H9 (cell line): ENCODE data around the gene ZNF280C. TPM values are rescaled to one million over a fixed set of nuclear protein-coding genes. Genes with fewer than 3 reads are reported as not detected.

Experiments used
- DNase-seq: peaks from one replicate; pipeline ENCODE4 v3.0.0-alpha.2; 2017
- H2AFZ ChIP-seq: one replicate; pipeline ENCODE4 v1.6.1; 2013; ENCODE audit warnings: mild to moderate bottlenecking, low read length, control low read depth, moderate library complexity
- H2AK5ac ChIP-seq: 2 replicates; pipeline ENCODE4 v1.6.1; 2013; ENCODE audit warnings: low read length, control low read depth, mixed read lengths; ENCODE audit not compliant: insufficient read length
- H2BK120ac ChIP-seq: one replicate; pipeline ENCODE4 v1.6.1; 2013; ENCODE audit warnings: low read depth, mild to moderate bottlenecking, low read length, control low read depth, inconsistent platforms; ENCODE audit not compliant: poor library complexity, severe bottlenecking
- H2BK12ac ChIP-seq: 2 replicates; pipeline ENCODE4 v1.6.1; 2013; ENCODE audit warnings: low read length, control low read depth, mixed read lengths, low read depth; ENCODE audit not compliant: insufficient read length
- H2BK15ac ChIP-seq: 2 replicates; pipeline ENCODE4 v1.6.1; 2013; ENCODE audit warnings: low read depth, low read length, control low read depth
- H2BK20ac ChIP-seq: one replicate; pipeline ENCODE4 v1.6.1; 2013; ENCODE audit warnings: low read depth, mild to moderate bottlenecking, low read length, control low read depth, inconsistent platforms; ENCODE audit not compliant: poor library complexity, severe bottlenecking
- H2BK5ac ChIP-seq: 2 replicates; pipeline ENCODE4 v1.6.1; 2013; ENCODE audit warnings: low read length, control low read depth, mixed read lengths; ENCODE audit not compliant: insufficient read length
- H3K14ac ChIP-seq: 2 replicates; pipeline ENCODE4 v1.6.1; 2013; ENCODE audit warnings: low read length, control low read depth; ENCODE audit not compliant: insufficient read depth
- H3K18ac ChIP-seq: 2 replicates; pipeline ENCODE4 v1.6.1; 2013; ENCODE audit warnings: low read depth, mild to moderate bottlenecking, mixed read lengths, low read length, control low read depth; ENCODE audit not compliant: insufficient read length
- H3K23ac ChIP-seq: 2 replicates; pipeline ENCODE4 v1.6.1; 2013; ENCODE audit warnings: low read length, control low read depth, mixed read lengths, low read depth; ENCODE audit not compliant: insufficient read length
- H3K23me2 ChIP-seq: 2 replicates; pipeline ENCODE4 v1.6.1; 2013; ENCODE audit warnings: low read depth, mild to moderate bottlenecking, mixed read lengths, low read length, control low read depth; ENCODE audit not compliant: insufficient read length, poor library complexity, severe bottlenecking
- H3K27ac ChIP-seq: 2 replicates; pipeline ENCODE4 v1.5.1; 2013; ENCODE audit warnings: low read length, control low read depth, mixed read lengths, low read depth; ENCODE audit not compliant: insufficient read length
- H3K27me3 ChIP-seq: 2 replicates; pipeline ENCODE4 v1.6.1; 2013; ENCODE audit warnings: low read length, control low read depth, inconsistent platforms; ENCODE audit not compliant: insufficient read depth
- H3K4ac ChIP-seq: 2 replicates; pipeline ENCODE4 v1.6.1; 2013; ENCODE audit warnings: low read depth, mild to moderate bottlenecking, control low read depth, inconsistent platforms, low read length, moderate library complexity
- H3K4me1 ChIP-seq: 2 replicates; pipeline ENCODE4 v1.6.1; 2013; ENCODE audit warnings: low read length, control low read depth, inconsistent platforms; ENCODE audit not compliant: insufficient read depth
- H3K4me2 ChIP-seq: 2 replicates; pipeline ENCODE4 v1.6.1; 2013; ENCODE audit warnings: low read length, control low read depth, mixed read lengths; ENCODE audit not compliant: insufficient read length, insufficient read depth
- H3K56ac ChIP-seq: 2 replicates; pipeline ENCODE4 v1.6.1; 2013; ENCODE audit warnings: low read depth, mild to moderate bottlenecking, mixed read lengths, low read length, control low read depth; ENCODE audit not compliant: insufficient read length
- H3K79me1 ChIP-seq: 2 replicates; pipeline ENCODE4 v1.6.1; 2013; ENCODE audit warnings: low read depth, mild to moderate bottlenecking, moderate library complexity, low read length, control low read depth, inconsistent platforms; ENCODE audit not compliant: insufficient read depth, poor library complexity, severe bottlenecking
- H3K79me2 ChIP-seq: 2 replicates; pipeline ENCODE4 v1.6.1; 2013; ENCODE audit warnings: low read length, control low read depth, inconsistent platforms; ENCODE audit not compliant: insufficient read depth
- H3K9ac ChIP-seq: 2 replicates; pipeline ENCODE4 v1.6.1; 2013; ENCODE audit warnings: low read length, control low read depth, mixed read lengths; ENCODE audit not compliant: insufficient read length; ENCODE audit errors: extremely low read depth
- H3K9me3 ChIP-seq: one replicate; pipeline ENCODE4 v1.6.1; 2013; ENCODE audit warnings: low read depth, low read length, inconsistent platforms; ENCODE audit not compliant: control insufficient read depth
- H3T11ph ChIP-seq: one replicate; pipeline ENCODE4 v1.6.1; 2013; ENCODE audit warnings: mild to moderate bottlenecking, low read length, control low read depth, inconsistent platforms
- H4K20me1 ChIP-seq: one replicate; pipeline ENCODE4 v1.6.1; 2013; ENCODE audit not compliant: control insufficient read depth, insufficient read length, insufficient read depth
- H4K5ac ChIP-seq: 2 replicates; pipeline ENCODE4 v1.6.1; 2013; ENCODE audit warnings: low read depth, mild to moderate bottlenecking, mixed read lengths, low read length, control low read depth; ENCODE audit not compliant: insufficient read length
- H4K8ac ChIP-seq: replicated peaks from 2 replicates; pipeline ENCODE4 v1.6.1; 2013; ENCODE audit warnings: low read length, control low read depth, mixed read lengths, low read depth; ENCODE audit not compliant: insufficient read length
- H4K91ac ChIP-seq: 2 replicates; pipeline ENCODE4 v1.6.1; 2013; ENCODE audit warnings: low read depth, mild to moderate bottlenecking, moderate library complexity, mixed read lengths, low read length, control low read depth; ENCODE audit not compliant: insufficient read length
- H3K27ac Mint-ChIP-seq, 3 experiments: 2 replicates in 2 of 3; 3 replicates in 1 of 3; pipeline ENCODE4 v1.8.0; 2020 to 2021; ENCODE audit warnings: mixed read lengths in 3 of 3, mild to moderate bottlenecking in 1 of 3, moderate library complexity in 1 of 3
- H3K27me3 Mint-ChIP-seq: 2 replicates; pipeline ENCODE4 v1.8.0; 2021; ENCODE audit warnings: low read depth, mild to moderate bottlenecking, moderate library complexity, mixed read lengths
- H3K36me3 Mint-ChIP-seq, 3 experiments: 2 replicates in 2 of 3; 3 replicates in 1 of 3; pipeline ENCODE4 v1.8.0; 2020 to 2021; ENCODE audit warnings: low read depth in 3 of 3, mixed read lengths in 3 of 3; ENCODE audit not compliant: insufficient read depth in 1 of 3
- H3K4me1 Mint-ChIP-seq, 2 experiments: 2 replicates each; pipeline ENCODE4 v1.8.0; 2020; ENCODE audit warnings: mixed read lengths in 2 of 2
- H3K4me3 Mint-ChIP-seq, 2 experiments: 2 replicates in 1 of 2; 3 replicates in 1 of 2; pipeline ENCODE4 v1.8.0; 2020 to 2021; ENCODE audit warnings: mild to moderate bottlenecking in 2 of 2, mixed read lengths in 2 of 2, moderate library complexity in 1 of 2
- H3K9me3 Mint-ChIP-seq, 2 experiments: 2 replicates in 1 of 2; 3 replicates in 1 of 2; pipeline ENCODE4 v1.8.0; 2020; ENCODE audit warnings: mild to moderate bottlenecking in 2 of 2, mixed read lengths in 2 of 2, moderate library complexity in 1 of 2
- WGBS: extraction: QIAGEN DNeasy Blood & Tissue Kit; methylation state at CpG from one replicate; pipeline ENCODE4 v1.1.7; 2013; ENCODE audit warnings: missing lambda C conversion rate, low lambda C conversion rate, mixed read lengths; ENCODE audit not compliant: insufficient read length; ENCODE audit errors: extremely low coverage; 5-methylcytosine and 5-hydroxymethylcytosine counted together
- total RNA-seq: library from RNA; stranded (reverse); gene quantifications from 2 replicates; pipeline ENCODE4 v1.2.1, GENCODE V29; 2021
- TF ChIP-seq, protein P1 (sequence below): fragments of 200-600 bp; sonication (generic); conservative IDR thresholded peaks from 3 replicates; pipeline ENCODE4 v1.8.0; 2021; ENCODE audit warnings: antibody characterized with exemption, mild to moderate bottlenecking

The ZNF280C gene
- total RNA-seq, 1 experiment from 2014 or later: 6.6 TPM

DNA sequence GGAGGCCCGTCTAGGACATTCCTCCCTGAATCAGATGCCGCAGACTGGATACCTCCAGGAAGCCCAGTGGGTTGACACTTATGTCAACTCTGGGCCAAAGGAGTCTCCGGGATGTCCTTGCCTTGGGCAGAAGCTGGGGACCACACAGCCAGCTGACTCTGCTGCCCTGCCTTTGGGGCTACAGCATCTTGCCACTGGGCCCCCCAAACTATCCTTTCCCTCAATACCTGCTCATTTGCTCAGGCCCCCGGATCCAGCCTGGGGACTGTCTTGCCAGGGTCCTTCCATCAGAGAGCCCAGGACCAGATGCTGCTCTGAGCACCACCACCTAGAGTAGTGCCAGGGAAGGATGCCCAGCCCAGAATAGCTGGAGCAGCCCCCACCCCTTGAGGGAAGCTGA is 77.9 kb downstream of the ZNF280C start:
- no peak overlapping the region for H3K14ac ChIP-seq
- peaks cover 0 to 51% of the 10 kb centered on the region in 2 experiments; a peak in 2 of 5 replicates for H3K9me3 Mint-ChIP-seq
- no peak overlapping the region for H3K4me3 Mint-ChIP-seq
- no peak overlapping the region for H3K4me2 ChIP-seq
- peaks cover 4% of the 10 kb centered on the region for H3K27me3 Mint-ChIP-seq
- no CpG with 5 or more reads among the region's 4 CpGs for WGBS
- H3K79me1 ChIP-seq: no peaks in the 10 kb centered on the region
- H3K18ac ChIP-seq: no peak overlapping the region
- no peak overlapping the region for H3K56ac ChIP-seq
- H4K91ac ChIP-seq: no peak overlapping the region
- TF ChIP-seq, protein P1, sequence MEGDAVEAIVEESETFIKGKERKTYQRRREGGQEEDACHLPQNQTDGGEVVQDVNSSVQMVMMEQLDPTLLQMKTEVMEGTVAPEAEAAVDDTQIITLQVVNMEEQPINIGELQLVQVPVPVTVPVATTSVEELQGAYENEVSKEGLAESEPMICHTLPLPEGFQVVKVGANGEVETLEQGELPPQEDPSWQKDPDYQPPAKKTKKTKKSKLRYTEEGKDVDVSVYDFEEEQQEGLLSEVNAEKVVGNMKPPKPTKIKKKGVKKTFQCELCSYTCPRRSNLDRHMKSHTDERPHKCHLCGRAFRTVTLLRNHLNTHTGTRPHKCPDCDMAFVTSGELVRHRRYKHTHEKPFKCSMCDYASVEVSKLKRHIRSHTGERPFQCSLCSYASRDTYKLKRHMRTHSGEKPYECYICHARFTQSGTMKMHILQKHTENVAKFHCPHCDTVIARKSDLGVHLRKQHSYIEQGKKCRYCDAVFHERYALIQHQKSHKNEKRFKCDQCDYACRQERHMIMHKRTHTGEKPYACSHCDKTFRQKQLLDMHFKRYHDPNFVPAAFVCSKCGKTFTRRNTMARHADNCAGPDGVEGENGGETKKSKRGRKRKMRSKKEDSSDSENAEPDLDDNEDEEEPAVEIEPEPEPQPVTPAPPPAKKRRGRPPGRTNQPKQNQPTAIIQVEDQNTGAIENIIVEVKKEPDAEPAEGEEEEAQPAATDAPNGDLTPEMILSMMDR: no peak
- H2BK120ac ChIP-seq: no peak overlapping the region
- no peak overlapping the region for H2BK20ac ChIP-seq
- no peaks in the 10 kb centered on the region for H4K20me1 ChIP-seq
- H3K23me2 ChIP-seq: no peaks in the 10 kb centered on the region
- no peaks in the 10 kb centered on the region; a peak in 1 of 7 replicates for H3K36me3 Mint-ChIP-seq
- H3K23ac ChIP-seq: no peak overlapping the region
- H2AK5ac ChIP-seq: no peak overlapping the region
- no peaks in the 10 kb centered on the region for H3K27me3 ChIP-seq
- H2BK5ac ChIP-seq: no peak overlapping the region
- H2BK15ac ChIP-seq: no peak overlapping the region
- H3K9ac ChIP-seq: no peak overlapping the region
- H3K4me1 ChIP-seq: no peaks in the 10 kb centered on the region
- H4K8ac ChIP-seq: no peak overlapping the region
- H3K27ac Mint-ChIP-seq: no peak overlapping the region
- no peak overlapping the region for H4K5ac ChIP-seq
- no peak overlapping the region for H2BK12ac ChIP-seq
- no peak overlapping the region for H3K27ac ChIP-seq
- peaks cover 0 to 2% of the 10 kb centered on the region in 2 experiments; a peak in 2 of 4 replicates for H3K4me1 Mint-ChIP-seq
- H3K4ac ChIP-seq: no peak overlapping the region
- no peaks in the 10 kb centered on the region for H3K9me3 ChIP-seq
- H2AFZ ChIP-seq: no peak overlapping the region
- no peak for DNase-seq
- H3T11ph ChIP-seq: no peak overlapping the region
- H3K79me2 ChIP-seq: no peaks in the 10 kb centered on the region
